SK-N-SH treated with all-trans-retinoic acid at 6 μM for 48 hours (cell line): Measurements from ENCODE around the gene CACNA1C.

Experiments
- ISL1 ChIP-seq: fragments of 250-450 bp; sonication (Bioruptor Pico); IDR thresholded peaks from 2 replicates; pipeline ENCODE4 v2.1.2; 2022; ENCODE audit warnings: mild to moderate bottlenecking, moderate library complexity
- ZFP30 ChIP-seq: fragments of 450-650 bp; formaldehyde crosslinking; IDR thresholded peaks from 2 replicates; pipeline ENCODE4 v1.5.0; 2022; ENCODE audit warnings: mild to moderate bottlenecking, moderate library complexity

GRCh38 chr12:2013527-2014223, 39.1 kb upstream of the CACNA1C start:
- TF ChIP-seq ZFP30 (no peak), ISL1 (CRISPR knock-in tag) (peak; percentile 73)
